Esophagus muscularis mucosa (tissue), 4 donors: ENCODE results near the gene STYXL1. TPM values are rescaled to one million over a fixed set of nuclear protein-coding genes. Genes with fewer than 3 reads are reported as not detected.
"Not testable (repeated sequence)": the region's sequence is repeated elsewhere in the genome, so short reads cannot be mapped to it uniquely, and the experiment has no call there.

Source experiments
- DNase-seq: peaks from one replicate; pipeline ENCODE4 v3.0.0-alpha.2; 2017; ENCODE audit errors: extremely low spot score
- H3K27ac ChIP-seq, 4 donors: fragments of 200-600 bp; sonication (generic); replicated peaks in 1 of 4; 1 replicate in 3 of 4; 2 replicates in 1 of 4; pipeline ENCODE4 v1.5.1; 2016 to 2019; ENCODE audit warnings: mild to moderate bottlenecking in 1 of 4
- H3K27me3 ChIP-seq, 4 donors: fragments of 200-600 bp; sonication (generic); one replicate each; pipeline versions ENCODE4 v1.5.1 to v1.6.0; 2016 to 2019
- H3K36me3 ChIP-seq, 4 donors: fragments of 200-600 bp; sonication (generic); one replicate each; pipeline ENCODE4 v1.5.1; 2016 to 2019
- H3K4me1 ChIP-seq, 4 donors: fragments of 200-600 bp; sonication (generic); one replicate each; pipeline ENCODE4 v1.5.1; 2016 to 2019
- H3K4me3 ChIP-seq, 4 donors: fragments of 200-600 bp; sonication (generic); 1 replicate in 2 of 4; 2 replicates in 2 of 4; pipeline ENCODE4 v1.5.1; 2016 to 2019; ENCODE audit warnings: mild to moderate bottlenecking in 4 of 4, moderate library complexity in 1 of 4
- H3K9me3 ChIP-seq, 4 donors: fragments of 200-600 bp; sonication (generic); 1 replicate in 3 of 4; 2 replicates in 1 of 4; pipeline ENCODE4 v1.5.1; 2016 to 2019
- EP300 ChIP-seq: sonication (generic); formaldehyde crosslinking; IDR thresholded peaks from one replicate; pipeline ENCODE4 v1.6.1; 2017; ENCODE audit warnings: antibody characterized with exemption
- POLR2A ChIP-seq: fragments of 450-650 bp; IDR thresholded peaks from one replicate; pipeline ENCODE4 v1.6.1; 2017; ENCODE audit warnings: antibody characterized with exemption, moderate library complexity, mild to moderate bottlenecking, low read depth
- POLR2AphosphoS5 ChIP-seq, 2 donors: sonication (generic); formaldehyde crosslinking; IDR thresholded peaks; one replicate each; pipeline ENCODE4 v1.6.1; 2017; ENCODE audit warnings: antibody characterized with exemption in 2 of 2
- WGBS: methylation state at CpG from one replicate; pipeline ENCODE4 v1.1.5; 2018; 5-methylcytosine and 5-hydroxymethylcytosine counted together
- intact Hi-C: fragments of 100-400 bp; cut with DNase I; formaldehyde crosslinking; loops from one replicate; pipeline ENCODE4 v1.15.1; 2023
- total RNA-seq, 4 donors: library from RNA; depleted of rRNA; stranded (reverse); fragments of >200 nt; gene quantifications; one replicate each; pipeline versions ENCODE4 v1.1.0 to v1.2.1, GENCODE V29; 2016
- TF ChIP-seq, protein P1 (sequence below), 3 experiments: fragments of 200-600 bp in 2 of 3; fragments of 450-650 bp in 1 of 3; sonication (generic) in 2 of 3; IDR thresholded peaks; one replicate each; pipeline ENCODE4 v1.5.1; 2017 to 2019; ENCODE audit warnings: antibody characterized with exemption in 3 of 3, mild to moderate bottlenecking in 2 of 3, moderate library complexity in 1 of 3

Gene STYXL1
- total RNA-seq, 4 donors from 2014 or later, result 13.9 to 20.0 (median 17.9) TPM

DNA sequence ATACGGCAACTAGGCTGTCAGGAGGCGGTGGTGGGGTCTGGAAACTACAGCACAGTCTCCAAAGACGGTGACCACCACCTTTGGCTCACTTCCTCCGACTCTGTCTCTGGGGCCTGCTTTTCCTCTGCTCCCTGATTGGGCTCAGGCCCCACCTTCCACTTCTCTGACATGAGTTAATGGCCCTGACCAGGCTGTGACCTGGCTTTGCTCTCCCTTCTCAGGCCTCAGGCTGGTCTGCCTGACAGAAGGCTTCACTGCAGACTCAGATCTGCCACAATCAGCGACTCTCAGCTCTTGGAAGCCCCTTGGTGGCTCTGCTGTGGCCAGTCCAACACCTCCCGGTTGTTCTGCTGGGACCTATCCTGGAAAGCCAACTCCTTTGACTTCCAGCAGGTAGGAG is 7.7 kb downstream of the STYXL1 start:
- intact Hi-C loops, result no loop called here
- no peak for TF ChIP-seq EP300
- no peak for TF ChIP-seq POLR2A
- TF ChIP-seq, protein P1, sequence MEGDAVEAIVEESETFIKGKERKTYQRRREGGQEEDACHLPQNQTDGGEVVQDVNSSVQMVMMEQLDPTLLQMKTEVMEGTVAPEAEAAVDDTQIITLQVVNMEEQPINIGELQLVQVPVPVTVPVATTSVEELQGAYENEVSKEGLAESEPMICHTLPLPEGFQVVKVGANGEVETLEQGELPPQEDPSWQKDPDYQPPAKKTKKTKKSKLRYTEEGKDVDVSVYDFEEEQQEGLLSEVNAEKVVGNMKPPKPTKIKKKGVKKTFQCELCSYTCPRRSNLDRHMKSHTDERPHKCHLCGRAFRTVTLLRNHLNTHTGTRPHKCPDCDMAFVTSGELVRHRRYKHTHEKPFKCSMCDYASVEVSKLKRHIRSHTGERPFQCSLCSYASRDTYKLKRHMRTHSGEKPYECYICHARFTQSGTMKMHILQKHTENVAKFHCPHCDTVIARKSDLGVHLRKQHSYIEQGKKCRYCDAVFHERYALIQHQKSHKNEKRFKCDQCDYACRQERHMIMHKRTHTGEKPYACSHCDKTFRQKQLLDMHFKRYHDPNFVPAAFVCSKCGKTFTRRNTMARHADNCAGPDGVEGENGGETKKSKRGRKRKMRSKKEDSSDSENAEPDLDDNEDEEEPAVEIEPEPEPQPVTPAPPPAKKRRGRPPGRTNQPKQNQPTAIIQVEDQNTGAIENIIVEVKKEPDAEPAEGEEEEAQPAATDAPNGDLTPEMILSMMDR (IDR thresholded peaks at IDR 0.05), result no peak
- no peak for TF ChIP-seq POLR2AphosphoS5 (IDR thresholded peaks at IDR 0.05)
- Histone ChIP-seq H3K27ac (no peak overlapping the region), H3K36me3 (peaks cover 0 to 24% (median 4%) of the 10 kb centered on the region in 4 donors), H3K4me3 (no peak overlapping the region), H3K9me3 (no peaks in the 10 kb centered on the region), H3K4me1 (peaks cover 0 to 13% (median 6%) of the 10 kb centered on the region in 4 donors), H3K27me3 (no peaks in the 10 kb centered on the region)
- WGBS, result 92% methylated on average over 6 of the region's 6 CpGs
- no peak for DNase-seq

DNA sequence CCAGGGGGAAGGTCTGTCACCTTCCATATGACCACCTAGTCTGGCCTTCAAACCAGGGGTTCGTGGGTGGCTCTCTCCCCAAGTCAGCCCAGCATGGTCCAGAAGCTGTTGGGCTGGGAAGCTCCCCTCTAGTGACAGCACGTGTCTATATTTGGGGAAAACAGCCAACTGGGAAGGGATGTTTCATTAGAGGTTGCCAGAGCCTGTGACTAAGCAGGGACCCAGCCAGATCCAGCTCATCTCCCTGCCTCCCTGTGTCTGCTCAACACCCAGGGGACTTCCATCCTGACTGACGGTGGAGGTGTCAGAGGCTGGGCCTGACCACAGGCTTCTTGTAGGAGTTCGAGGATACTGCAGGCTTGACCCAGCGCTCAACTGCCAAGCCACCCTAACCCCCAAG is 10.5 kb downstream of the STYXL1 start:
- Histone ChIP-seq H3K27ac (no peak overlapping the region), H3K36me3 (peaks cover 0 to 12% (median 4%) of the 10 kb centered on the region in 4 donors), H3K9me3 (no peaks in the 10 kb centered on the region), H3K4me1 (peaks cover 0 to 12% (median 6%) of the 10 kb centered on the region in 4 donors), H3K4me3 (no peak overlapping the region), H3K27me3 (no peaks in the 10 kb centered on the region)
- no CpG with 5 or more reads among the region's 5 CpGs for WGBS
- DNase-seq, result no peak
- intact Hi-C loops, result no loop called here
- TF ChIP-seq POLR2AphosphoS5 (IDR thresholded peaks at IDR 0.05) (peak in 1 of 2 donors; percentile 11), EP300 (no peak)
- TF ChIP-seq, protein P1 (IDR thresholded peaks at IDR 0.05), result no peak

DNA sequence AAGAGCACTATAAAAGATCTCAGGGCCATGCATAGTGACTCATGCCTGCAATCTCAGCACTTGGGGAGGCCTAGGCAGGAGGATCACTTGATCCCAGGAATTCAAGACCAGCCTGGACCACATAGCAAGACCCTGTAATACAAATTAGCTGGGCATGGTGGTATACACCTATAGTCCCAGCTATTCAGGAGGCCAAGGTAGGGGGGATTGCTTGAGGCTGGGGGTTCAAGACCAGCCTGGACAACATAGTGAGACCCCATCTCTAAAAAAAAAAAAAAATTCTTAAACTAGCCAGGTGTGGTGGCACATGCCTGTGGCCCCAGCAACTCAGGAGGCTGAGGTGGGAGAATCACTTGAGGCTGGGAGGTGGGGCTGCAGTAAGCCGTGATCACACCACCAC is 15.8 kb downstream of the STYXL1 start:
- TF ChIP-seq POLR2A (no peak), POLR2AphosphoS5 (IDR thresholded peaks at IDR 0.05) (no peak), EP300 (no peak)
- TF ChIP-seq, protein P1 (IDR thresholded peaks at IDR 0.05), result no peak
- Histone ChIP-seq H3K27me3 (no peaks in the 10 kb centered on the region), H3K36me3 (peaks cover 5 to 28% (median 12%) of the 10 kb centered on the region in 4 donors), H3K4me3 (no peak overlapping the region), H3K9me3 (no peaks in the 10 kb centered on the region), H3K4me1 (peaks cover 0 to 1% (median under 1%) of the 10 kb centered on the region in 4 donors), H3K27ac (no peak overlapping the region)
- intact Hi-C loops, result no loop called here
- DNase-seq, result no peak
- 100% methylated on average over 1 of the region's 1 CpG for WGBS

DNA sequence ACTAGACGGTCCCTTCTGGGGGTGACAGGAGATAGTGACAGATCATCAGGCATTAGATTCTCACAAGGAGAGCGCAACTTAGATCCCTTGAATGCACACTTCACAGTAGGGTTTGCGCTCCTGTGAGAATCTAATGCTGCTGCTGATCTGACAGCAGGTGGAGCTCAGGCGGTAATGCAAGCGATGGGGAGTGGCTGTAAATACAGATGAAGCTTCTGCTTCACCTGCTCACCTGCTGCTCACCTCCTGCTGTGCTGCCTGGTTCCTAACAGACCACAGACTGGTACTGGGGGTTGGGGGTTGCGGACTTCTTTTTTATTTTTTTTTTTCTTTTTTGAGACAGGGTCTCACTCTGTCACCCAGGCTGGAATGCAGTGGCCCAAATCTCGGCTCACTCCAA is 18.1 kb downstream of the STYXL1 start:
- H3K36me3 ChIP-seq, result peaks cover 5 to 30% (median 12%) of the 10 kb centered on the region in 4 donors
- H3K4me3 ChIP-seq, H3K27me3 ChIP-seq, H3K9me3 ChIP-seq, DNase-seq, H3K4me1 ChIP-seq, H3K27ac ChIP-seq, intact Hi-C loops: not testable (repeated sequence)
- WGBS, result 96% methylated on average over 7 of the region's 7 CpGs

DNA sequence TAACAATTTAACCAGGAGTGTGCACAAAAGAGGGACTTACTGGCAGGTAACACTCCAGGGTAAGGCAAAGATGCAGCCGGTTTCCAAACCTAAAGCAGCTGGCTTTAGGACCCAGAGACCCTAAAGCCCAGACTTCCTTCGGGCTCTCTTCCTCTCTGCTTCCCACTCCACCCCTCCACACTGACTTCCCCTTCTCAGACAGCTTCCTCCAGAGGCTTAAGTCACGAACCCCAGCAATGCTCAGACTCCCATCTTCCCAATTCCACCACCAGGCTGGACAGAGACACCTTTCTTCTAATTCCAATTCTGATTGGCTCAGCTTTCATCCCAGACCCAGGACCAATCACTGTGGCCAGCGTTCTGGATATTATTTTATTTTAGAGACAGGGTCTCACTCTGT is 24.8 kb downstream of the STYXL1 start:
- Histone ChIP-seq H3K4me3 (no peak overlapping the region), H3K4me1 (peaks cover 0 to 12% (median 3%) of the 10 kb centered on the region in 4 donors), H3K27ac (no peak overlapping the region), H3K27me3 (no peaks in the 10 kb centered on the region), H3K9me3 (no peaks in the 10 kb centered on the region), H3K36me3 (peaks cover 7 to 38% (median 13%) of the 10 kb centered on the region in 4 donors)
- DNase-seq, result no peak
- TF ChIP-seq POLR2AphosphoS5 (IDR thresholded peaks at IDR 0.05), result no peak
- TF ChIP-seq EP300, result no peak
- TF ChIP-seq, protein P1 (IDR thresholded peaks at IDR 0.05), result no peak
- TF ChIP-seq POLR2A, result no peak
- 42% methylated on average over 4 of the region's 4 CpGs for WGBS
- intact Hi-C loops, result no loop called here
